Chondrocyte (in vitro differentiated cells): ENCODE measurements around the gene GSE1. TPM values are rescaled to one million over a fixed set of nuclear protein-coding genes. Genes with fewer than 3 reads are reported as not detected.

Source experiments
- DNase-seq: peaks from one replicate; pipeline ENCODE4 v3.0.0; 2021; ENCODE audit warnings: mixed read lengths, low spot score
- H3K27ac Mint-ChIP-seq: one replicate; pipeline ENCODE4 v1.8.0; 2021; ENCODE audit warnings: mild to moderate bottlenecking, moderate library complexity, mixed read lengths; ENCODE audit not compliant: unreplicated experiment
- H3K27me3 Mint-ChIP-seq: 2 replicates; pipeline ENCODE4 v1.8.0; 2021; ENCODE audit warnings: low read depth, mixed read lengths
- H3K36me3 Mint-ChIP-seq: 2 replicates; pipeline ENCODE4 v1.8.0; 2021; ENCODE audit warnings: low read depth, mixed read lengths
- H3K4me1 Mint-ChIP-seq: 2 replicates; pipeline ENCODE4 v1.8.0; 2021; ENCODE audit warnings: low read depth, mild to moderate bottlenecking, mixed read lengths
- H3K4me3 Mint-ChIP-seq: one replicate; pipeline ENCODE4 v1.8.0; 2021; ENCODE audit warnings: mild to moderate bottlenecking, moderate library complexity, mixed read lengths; ENCODE audit not compliant: unreplicated experiment
- H3K9me3 Mint-ChIP-seq: 2 replicates; pipeline ENCODE4 v1.8.0; 2021; ENCODE audit warnings: low read depth, mixed read lengths
- CTCF ChIP-seq: fragments of 200-600 bp; sonication (generic); IDR thresholded peaks from 2 replicates; pipeline ENCODE4 v1.5.0; 2021; ENCODE audit warnings: antibody characterized with exemption, mild to moderate bottlenecking, moderate library complexity
- total RNA-seq: library from RNA; stranded (reverse); gene quantifications from 3 replicates; pipeline ENCODE4 v1.2.1, GENCODE V29; 2021

GSE1 gene
- total RNA-seq, 1 donor from 2014 or later = 22.6 TPM

GRCh38 chr16:85674418-85674755, 61.3 kb downstream of the GSE1 start:
- no peak for DNase-seq
- peaks cover 23% of the 10 kb centered on the region for H3K36me3 Mint-ChIP-seq
- H3K27me3 Mint-ChIP-seq = no peaks in the 10 kb centered on the region
- no peaks in the 10 kb centered on the region for H3K9me3 Mint-ChIP-seq
- TF ChIP-seq CTCF = no peak
- H3K4me3 Mint-ChIP-seq = peak overlapping the region; percentile 7
- peaks cover 13% of the 10 kb centered on the region for H3K4me1 Mint-ChIP-seq
- peak overlapping the region; percentile 51 for H3K27ac Mint-ChIP-seq

GRCh38 chr16:85674828-85675227, 61.7 kb downstream of the GSE1 start:
- H3K9me3 Mint-ChIP-seq = no peaks in the 10 kb centered on the region
- no peak for TF ChIP-seq CTCF
- no peak overlapping the region for H3K27ac Mint-ChIP-seq
- no peaks in the 10 kb centered on the region for H3K27me3 Mint-ChIP-seq
- no peak overlapping the region for H3K4me3 Mint-ChIP-seq
- peaks cover 13% of the 10 kb centered on the region for H3K4me1 Mint-ChIP-seq
- no peak for DNase-seq
- H3K36me3 Mint-ChIP-seq = peaks cover 24% of the 10 kb centered on the region

- DNase-seq = peak; percentile 8
- Mint-ChIP-seq H3K4me3 (no peak overlapping the region), H3K27ac (no peak overlapping the region), H3K9me3 (no peaks in the 10 kb centered on the region), H3K36me3 (peaks cover 23% of the 10 kb centered on the region), H3K27me3 (no peaks in the 10 kb centered on the region), H3K4me1 (peaks cover 13% of the 10 kb centered on the region)
- TF ChIP-seq CTCF = peak; percentile 77
These were observed 62.2 kb downstream of the GSE1 start for GRCh38 chr16:85675251-85675874.

GRCh38 chr16:85676466-85676865, 63.3 kb downstream of the GSE1 start:
- Mint-ChIP-seq H3K36me3 (peaks cover 19% of the 10 kb centered on the region), H3K9me3 (no peaks in the 10 kb centered on the region), H3K27me3 (no peaks in the 10 kb centered on the region), H3K4me3 (no peak overlapping the region), H3K4me1 (peaks cover 13% of the 10 kb centered on the region), H3K27ac (no peak overlapping the region)
- TF ChIP-seq CTCF = no peak
- peak; percentile 9 for DNase-seq

- H3K27ac Mint-ChIP-seq = no peak overlapping the region
- peaks cover 13% of the 10 kb centered on the region for H3K4me1 Mint-ChIP-seq
- no peak overlapping the region for H3K4me3 Mint-ChIP-seq
- no peak for TF ChIP-seq CTCF
- no peaks in the 10 kb centered on the region for H3K9me3 Mint-ChIP-seq
- DNase-seq = no peak
- H3K27me3 Mint-ChIP-seq = no peaks in the 10 kb centered on the region
- H3K36me3 Mint-ChIP-seq = peaks cover 11% of the 10 kb centered on the region
These were observed 64.4 kb downstream of the GSE1 start for GRCh38 chr16:85677383-85677967.
